WERI-Rb-1 (cell line): ENCODE results near the gene RASSF10.

ENCODE experiments used
- DNase-seq: peaks from one replicate; pipeline ENCODE4 v3.0.0-alpha.2; 2020
- H3K27ac ChIP-seq: fragments of 250-450 bp; sonication (Bioruptor Pico); 2 replicates; pipeline ENCODE4 v1.5.1; 2020; ENCODE audit warnings: mild to moderate bottlenecking, moderate library complexity
- H3K27me3 ChIP-seq: fragments of 250-450 bp; sonication (Bioruptor Pico); 2 replicates; pipeline ENCODE4 v1.5.1; 2021; ENCODE audit warnings: mild to moderate bottlenecking, low read depth, moderate library complexity; ENCODE audit not compliant: insufficient read depth, severe bottlenecking
- H3K36me3 ChIP-seq: fragments of 250-450 bp; sonication (Bioruptor Pico); 2 replicates; pipeline ENCODE4 v1.5.1; 2020; ENCODE audit warnings: mild to moderate bottlenecking, moderate library complexity
- H3K4me3 ChIP-seq: 2 replicates; pipeline ENCODE4 v1.5.1; 2011; ENCODE audit warnings: low read depth, mild to moderate bottlenecking, control low read depth, low read length
- H3K9me3 ChIP-seq: fragments of 250-450 bp; sonication (Bioruptor Pico); 2 replicates; pipeline ENCODE4 v1.5.1; 2021; ENCODE audit warnings: mild to moderate bottlenecking, moderate library complexity; ENCODE audit not compliant: severe bottlenecking
- CTCF ChIP-seq: IDR thresholded peaks from 2 replicates; pipeline ENCODE4 v1.5.1; 2011; ENCODE audit warnings: low read depth, mild to moderate bottlenecking, control low read depth, inconsistent platforms, low read length

Gene RASSF10

GRCh38 chr11:13030857-13031256 lies 21.7 kb downstream of the RASSF10 start:
- no peaks in the 10 kb centered on the region for H3K9me3 ChIP-seq
- H3K27ac ChIP-seq = no peak overlapping the region
- H3K36me3 ChIP-seq = no peaks in the 10 kb centered on the region
- H3K27me3 ChIP-seq = peaks cover 63% of the 10 kb centered on the region
- no peak overlapping the region for H3K4me3 ChIP-seq
- no peak for DNase-seq
- no peak for TF ChIP-seq CTCF

GRCh38 chr11:13031349-13031748 lies 22.2 kb downstream of the RASSF10 start:
- no peak for DNase-seq
- no peaks in the 10 kb centered on the region for H3K36me3 ChIP-seq
- H3K4me3 ChIP-seq = no peak overlapping the region
- TF ChIP-seq CTCF = no peak
- H3K27me3 ChIP-seq = peaks cover 65% of the 10 kb centered on the region
- no peaks in the 10 kb centered on the region for H3K9me3 ChIP-seq
- H3K27ac ChIP-seq = no peak overlapping the region

GRCh38 chr11:13033760-13034533 lies 24.8 kb downstream of the RASSF10 start:
- H3K4me3 ChIP-seq = no peak overlapping the region
- H3K27me3 ChIP-seq = peaks cover 61% of the 10 kb centered on the region
- H3K9me3 ChIP-seq = no peaks in the 10 kb centered on the region
- DNase-seq = no peak
- no peak overlapping the region for H3K27ac ChIP-seq
- H3K36me3 ChIP-seq = no peaks in the 10 kb centered on the region
- TF ChIP-seq CTCF = no peak

GRCh38 chr11:13035711-13036110 lies 26.6 kb downstream of the RASSF10 start:
- H3K4me3 ChIP-seq = no peak overlapping the region
- H3K27me3 ChIP-seq = peaks cover 68% of the 10 kb centered on the region
- H3K9me3 ChIP-seq = no peaks in the 10 kb centered on the region
- DNase-seq = no peak
- no peaks in the 10 kb centered on the region for H3K36me3 ChIP-seq
- no peak for TF ChIP-seq CTCF
- no peak overlapping the region for H3K27ac ChIP-seq

GRCh38 chr11:13036235-13036634 lies 27.1 kb downstream of the RASSF10 start:
- H3K27me3 ChIP-seq = peaks cover 69% of the 10 kb centered on the region
- no peaks in the 10 kb centered on the region for H3K36me3 ChIP-seq
- DNase-seq = no peak
- H3K4me3 ChIP-seq = no peak overlapping the region
- H3K27ac ChIP-seq = no peak overlapping the region
- H3K9me3 ChIP-seq = no peaks in the 10 kb centered on the region
- no peak for TF ChIP-seq CTCF

- Histone ChIP-seq H3K27me3 (peaks cover 85% of the 10 kb centered on the region), H3K36me3 (no peaks in the 10 kb centered on the region)
- TF ChIP-seq CTCF = no peak
These were observed 29.2 kb downstream of the RASSF10 start for GRCh38 chr11:13038366-13038765.

More at GRCh38 chr11:13038366-13038765, 29.2 kb downstream of the RASSF10 start:
- no peak overlapping the region for H3K27ac ChIP-seq
- no peaks in the 10 kb centered on the region for H3K9me3 ChIP-seq
- DNase-seq = no peak
- H3K4me3 ChIP-seq = no peak overlapping the region
